Lower lobe of right lung (tissue), 2 donors: ENCODE results near the gene AKAP6. TPM values are rescaled to one million over a fixed set of nuclear protein-coding genes. Genes with fewer than 3 reads are reported as not detected.

Source experiments
- ATAC-seq, 2 donors: fragments of 200-7000 bp; cut with Tn5 transposase; one replicate each; pipeline ENCODE4 v1.9.1; 2020 to 2022; ENCODE audit warnings: mild to moderate bottlenecking in 2 of 2, moderate library complexity in 2 of 2
- DNase-seq: peaks from one replicate; pipeline ENCODE4 v3.0.0-alpha.2; 2020
- H3K27ac ChIP-seq: fragments of 200-600 bp; one replicate; pipeline ENCODE4 v1.8.0; 2022
- H3K27me3 ChIP-seq: fragments of 200-600 bp; one replicate; pipeline ENCODE4 v1.8.0; 2022; ENCODE audit warnings: low read depth
- H3K36me3 ChIP-seq: fragments of 200-600 bp; one replicate; pipeline ENCODE4 v1.8.0; 2022; ENCODE audit warnings: mild to moderate bottlenecking
- H3K4me1 ChIP-seq: fragments of 200-600 bp; one replicate; pipeline ENCODE4 v1.8.0; 2022
- H3K4me3 ChIP-seq: fragments of 200-600 bp; one replicate; pipeline ENCODE4 v1.8.0; 2022; ENCODE audit warnings: mild to moderate bottlenecking
- H3K9me3 ChIP-seq: fragments of 200-600 bp; one replicate; pipeline ENCODE4 v1.8.0; 2022
- intact Hi-C: fragments of 100-400 bp; cut with DNase I; formaldehyde crosslinking; loops from one replicate; pipeline ENCODE4 v1.11.0; 2022
- total RNA-seq: library from RNA; stranded (reverse); fragmentation: NEBNext Ultra II Directional; extraction: Animal tissue kit (Norgen Biotek cat#: 25700); gene quantifications from one replicate; pipeline ENCODE4 v1.2.1, GENCODE V29; 2021
- TF ChIP-seq, protein P1 (sequence below): fragments of 200-600 bp; IDR thresholded peaks from one replicate; pipeline ENCODE4 v1.8.0; 2022; ENCODE audit warnings: antibody characterized with exemption, mild to moderate bottlenecking
- donor health status: DM: no; HTN: yes; CAD: no; lungs with severe emphysema.

The AKAP6 gene
- total RNA-seq, 1 donor from 2014 or later = 8.6 TPM

- ATAC-seq (peak in 1 of 2 donors; percentile 83), DNase-seq (no peak)
- intact Hi-C loops = no loop called here
- peaks cover 4% of the 10 kb centered on the region for H3K4me1 ChIP-seq
- H3K27ac ChIP-seq = no peak overlapping the region
- H3K27me3 ChIP-seq = no peaks in the 10 kb centered on the region
- TF ChIP-seq, protein P1, sequence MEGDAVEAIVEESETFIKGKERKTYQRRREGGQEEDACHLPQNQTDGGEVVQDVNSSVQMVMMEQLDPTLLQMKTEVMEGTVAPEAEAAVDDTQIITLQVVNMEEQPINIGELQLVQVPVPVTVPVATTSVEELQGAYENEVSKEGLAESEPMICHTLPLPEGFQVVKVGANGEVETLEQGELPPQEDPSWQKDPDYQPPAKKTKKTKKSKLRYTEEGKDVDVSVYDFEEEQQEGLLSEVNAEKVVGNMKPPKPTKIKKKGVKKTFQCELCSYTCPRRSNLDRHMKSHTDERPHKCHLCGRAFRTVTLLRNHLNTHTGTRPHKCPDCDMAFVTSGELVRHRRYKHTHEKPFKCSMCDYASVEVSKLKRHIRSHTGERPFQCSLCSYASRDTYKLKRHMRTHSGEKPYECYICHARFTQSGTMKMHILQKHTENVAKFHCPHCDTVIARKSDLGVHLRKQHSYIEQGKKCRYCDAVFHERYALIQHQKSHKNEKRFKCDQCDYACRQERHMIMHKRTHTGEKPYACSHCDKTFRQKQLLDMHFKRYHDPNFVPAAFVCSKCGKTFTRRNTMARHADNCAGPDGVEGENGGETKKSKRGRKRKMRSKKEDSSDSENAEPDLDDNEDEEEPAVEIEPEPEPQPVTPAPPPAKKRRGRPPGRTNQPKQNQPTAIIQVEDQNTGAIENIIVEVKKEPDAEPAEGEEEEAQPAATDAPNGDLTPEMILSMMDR = no peak
- H3K36me3 ChIP-seq = no peaks in the 10 kb centered on the region
- H3K9me3 ChIP-seq = no peaks in the 10 kb centered on the region
- H3K4me3 ChIP-seq = peak overlapping the region; percentile 27
Observed at GRCh38 chr14:32635061-32635719, 306.1 kb downstream of the AKAP6 start.

GRCh38 chr14:32637582-32637981, 308.5 kb downstream of the AKAP6 start:
- Histone ChIP-seq H3K9me3 (no peaks in the 10 kb centered on the region), H3K27ac (no peak overlapping the region), H3K4me3 (no peak overlapping the region), H3K27me3 (no peaks in the 10 kb centered on the region), H3K4me1 (peaks cover 4% of the 10 kb centered on the region), H3K36me3 (no peaks in the 10 kb centered on the region)
- TF ChIP-seq, protein P1 = no peak
- ATAC-seq = no peak
- DNase-seq = no peak
- intact Hi-C loops = no loop called here

- Histone ChIP-seq H3K9me3 (no peaks in the 10 kb centered on the region), H3K4me3 (no peak overlapping the region), H3K27me3 (no peaks in the 10 kb centered on the region), H3K4me1 (peaks cover 4% of the 10 kb centered on the region), H3K36me3 (no peaks in the 10 kb centered on the region), H3K27ac (no peak overlapping the region)
- intact Hi-C loops = no loop called here
- no peak for DNase-seq
- no peak for ATAC-seq
- TF ChIP-seq, protein P1 = no peak
Observed at GRCh38 chr14:32639208-32639607, 310.1 kb downstream of the AKAP6 start.

GRCh38 chr14:32645551-32645950, 316.5 kb downstream of the AKAP6 start:
- H3K9me3 ChIP-seq = no peaks in the 10 kb centered on the region
- H3K4me1 ChIP-seq = no peaks in the 10 kb centered on the region
- intact Hi-C loops = no loop called here
- ATAC-seq (no peak), DNase-seq (no peak)
- H3K27ac ChIP-seq = no peak overlapping the region
- H3K4me3 ChIP-seq = no peak overlapping the region
- H3K36me3 ChIP-seq = no peaks in the 10 kb centered on the region
- no peaks in the 10 kb centered on the region for H3K27me3 ChIP-seq
- TF ChIP-seq, protein P1 = no peak

DNA sequence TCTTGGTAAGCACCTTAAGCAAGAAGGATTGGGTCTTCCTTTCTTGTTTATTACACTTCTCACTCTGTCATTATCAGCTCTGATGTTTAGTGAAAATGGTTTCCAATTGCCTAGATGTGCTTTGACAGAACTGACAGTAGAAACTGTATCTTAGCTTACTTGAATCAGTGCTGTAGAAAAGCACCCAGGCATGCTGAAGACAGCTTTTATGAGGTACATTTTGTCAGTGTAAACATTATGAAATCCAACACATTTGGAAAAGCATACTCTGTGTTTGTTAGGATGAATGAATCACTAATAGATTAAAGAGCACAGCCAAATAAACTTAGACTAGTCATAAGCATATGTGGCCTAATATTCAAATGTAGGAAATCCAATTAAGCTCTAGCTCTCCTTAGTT, 319.3 kb downstream of the AKAP6 start:
- Histone ChIP-seq H3K27ac (no peak overlapping the region), H3K4me3 (no peak overlapping the region), H3K4me1 (no peaks in the 10 kb centered on the region), H3K9me3 (no peaks in the 10 kb centered on the region), H3K36me3 (no peaks in the 10 kb centered on the region), H3K27me3 (no peaks in the 10 kb centered on the region)
- ATAC-seq (no peak), DNase-seq (no peak)
- intact Hi-C loops = no loop called here
- TF ChIP-seq, protein P1 = no peak
